GM13977 (cell line): ENCODE results near the gene HES7.
A peak's percentile ranks its signal among the peaks of the same experiment; 100 is the strongest.

Experiments
- DNase-seq: peaks from one replicate; pipeline ENCODE4 v3.0.0; 2012; ENCODE audit warnings: low spot score
- in situ Hi-C: fragments of 300-500 bp; cut with MboI; formaldehyde crosslinking; loops from one replicate; pipeline ENCODE4 v1.12.0; 2022; ENCODE audit warnings: low sequenced_read_pairs, low pct_unique_long_range_greater_than_20kb, mixed read lengths, inconsistent platforms; ENCODE audit not compliant: unreplicated experiment
- TF ChIP-seq, protein P1 (sequence below): IDR thresholded peaks from 2 replicates; pipeline ENCODE4 v1.5.1; 2012; ENCODE audit warnings: mild to moderate bottlenecking, control low read depth; ENCODE audit not compliant: insufficient read depth; ENCODE audit errors: extremely low read depth, missing control alignments

HES7 gene

DNA sequence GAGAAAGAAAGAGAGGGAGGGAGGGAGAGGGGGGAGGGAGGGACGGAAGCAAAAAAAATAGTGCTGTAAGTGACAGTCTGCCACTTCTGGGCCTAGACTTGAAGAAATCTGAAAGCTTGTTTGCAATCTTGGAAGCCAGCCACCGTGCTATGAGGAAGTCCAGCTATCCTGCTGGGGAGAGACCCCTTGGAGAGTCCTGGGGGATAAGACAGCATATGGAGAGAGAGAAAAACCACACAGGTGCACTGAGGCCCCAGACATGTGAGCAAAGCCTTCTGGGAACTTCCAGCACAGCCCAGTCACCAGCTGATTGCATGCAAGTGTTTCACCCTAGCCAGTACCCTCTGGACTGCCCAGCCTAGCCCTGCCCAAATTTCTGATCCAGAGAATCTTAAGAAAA lies 23.8 kb downstream of the HES7 start:
- in situ Hi-C loops = no loop called here
- TF ChIP-seq, protein P1, sequence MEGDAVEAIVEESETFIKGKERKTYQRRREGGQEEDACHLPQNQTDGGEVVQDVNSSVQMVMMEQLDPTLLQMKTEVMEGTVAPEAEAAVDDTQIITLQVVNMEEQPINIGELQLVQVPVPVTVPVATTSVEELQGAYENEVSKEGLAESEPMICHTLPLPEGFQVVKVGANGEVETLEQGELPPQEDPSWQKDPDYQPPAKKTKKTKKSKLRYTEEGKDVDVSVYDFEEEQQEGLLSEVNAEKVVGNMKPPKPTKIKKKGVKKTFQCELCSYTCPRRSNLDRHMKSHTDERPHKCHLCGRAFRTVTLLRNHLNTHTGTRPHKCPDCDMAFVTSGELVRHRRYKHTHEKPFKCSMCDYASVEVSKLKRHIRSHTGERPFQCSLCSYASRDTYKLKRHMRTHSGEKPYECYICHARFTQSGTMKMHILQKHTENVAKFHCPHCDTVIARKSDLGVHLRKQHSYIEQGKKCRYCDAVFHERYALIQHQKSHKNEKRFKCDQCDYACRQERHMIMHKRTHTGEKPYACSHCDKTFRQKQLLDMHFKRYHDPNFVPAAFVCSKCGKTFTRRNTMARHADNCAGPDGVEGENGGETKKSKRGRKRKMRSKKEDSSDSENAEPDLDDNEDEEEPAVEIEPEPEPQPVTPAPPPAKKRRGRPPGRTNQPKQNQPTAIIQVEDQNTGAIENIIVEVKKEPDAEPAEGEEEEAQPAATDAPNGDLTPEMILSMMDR = no peak
- DNase-seq = no peak

DNA sequence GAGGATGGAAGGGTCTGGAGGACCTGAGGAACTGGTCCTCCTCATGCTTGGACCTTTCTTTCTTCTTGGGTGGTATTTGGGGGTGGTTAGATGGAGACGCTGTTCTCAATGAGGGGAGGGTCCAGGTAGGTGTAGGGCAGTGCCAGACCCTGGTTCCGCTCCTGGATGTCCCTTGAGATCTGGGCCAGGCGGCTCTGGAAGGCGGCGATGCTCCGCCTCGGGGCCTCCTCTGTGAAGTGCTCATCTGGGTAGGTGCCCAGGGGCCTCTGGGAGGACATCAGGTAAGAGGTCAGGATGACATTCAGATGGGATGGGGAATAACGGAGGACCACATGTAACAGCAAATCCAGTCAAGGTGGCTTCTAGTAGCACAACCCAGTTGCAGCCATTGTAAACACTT lies 27.4 kb downstream of the HES7 start:
- in situ Hi-C loops = no loop called here
- TF ChIP-seq, protein P1 = no peak
- no peak for DNase-seq

DNA sequence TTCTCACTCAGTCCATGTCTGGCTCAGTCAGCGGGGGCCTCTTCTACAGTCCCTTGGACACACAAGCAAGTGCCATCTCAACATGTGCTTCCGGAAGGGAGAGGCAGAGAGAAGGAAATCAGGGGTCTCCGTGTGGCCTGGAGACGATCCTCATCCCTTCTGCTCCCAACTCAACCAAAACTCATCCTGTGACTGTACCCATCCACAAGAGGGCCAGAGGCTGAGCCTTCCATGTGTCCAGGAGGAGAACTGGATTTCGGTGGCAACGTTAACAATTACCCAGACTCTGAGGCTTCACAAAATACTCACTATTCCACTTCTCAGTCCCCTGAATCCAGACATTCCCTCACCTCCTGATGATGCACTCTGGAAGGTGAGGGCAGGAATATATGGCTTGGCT lies 28.5 kb downstream of the HES7 start:
- TF ChIP-seq, protein P1 = no peak
- DNase-seq = no peak
- in situ Hi-C loops = no loop called here

DNA sequence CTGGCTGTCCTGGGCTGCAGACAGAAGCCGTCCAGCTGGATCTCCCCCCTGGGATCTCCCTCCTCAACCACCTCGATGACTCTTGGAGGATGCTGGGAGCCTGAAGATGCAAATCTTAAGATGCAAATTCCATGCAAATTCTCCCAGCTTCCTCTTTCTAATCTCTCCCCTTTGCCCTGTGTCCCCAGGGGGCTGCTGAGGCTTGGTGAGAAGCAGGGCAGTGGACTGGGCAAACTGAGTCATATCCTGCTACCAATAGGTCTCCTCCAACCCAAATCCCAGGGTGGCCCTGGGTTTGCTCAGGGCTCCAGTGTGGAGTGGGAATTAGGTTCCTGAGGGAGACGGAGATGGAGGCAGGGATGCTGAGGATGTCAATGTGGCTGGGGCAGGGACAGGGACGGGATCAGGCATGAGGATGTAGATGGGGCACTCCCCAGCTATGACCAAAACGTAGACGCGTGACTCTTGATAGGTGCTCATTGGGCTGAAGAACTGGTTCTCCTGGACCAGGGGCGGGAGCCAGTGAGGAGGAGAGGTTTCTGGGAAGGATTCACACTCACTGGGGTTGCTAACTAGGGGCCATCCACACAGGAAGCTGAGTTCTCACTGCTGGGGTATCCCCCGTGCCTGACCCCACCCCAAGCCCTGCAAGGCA lies 32.7 kb downstream of the HES7 start:
- DNase-seq = peak; percentile 74
- in situ Hi-C loops = no loop called here
- TF ChIP-seq, protein P1 = no peak

DNA sequence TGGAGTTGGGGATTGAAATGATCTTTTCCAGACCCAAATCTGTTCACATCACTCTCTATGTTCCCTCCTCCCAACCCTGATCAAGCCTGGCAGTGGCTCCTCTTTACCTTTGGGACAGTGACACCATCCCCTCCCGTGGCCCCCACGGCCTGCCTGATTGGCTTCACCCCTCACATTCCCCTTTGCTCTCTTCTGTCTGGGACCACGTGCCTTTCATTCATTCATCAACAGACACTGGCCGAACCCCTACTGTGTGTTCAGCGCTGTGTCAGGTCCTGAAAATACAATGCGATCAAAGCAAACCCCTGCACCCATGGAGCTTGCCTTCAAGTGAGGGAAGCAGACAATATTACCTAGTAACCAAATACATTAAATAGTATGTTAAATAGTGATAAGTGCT lies 34.2 kb downstream of the HES7 start:
- TF ChIP-seq, protein P1 = no peak
- in situ Hi-C loops = no loop called here

DNA sequence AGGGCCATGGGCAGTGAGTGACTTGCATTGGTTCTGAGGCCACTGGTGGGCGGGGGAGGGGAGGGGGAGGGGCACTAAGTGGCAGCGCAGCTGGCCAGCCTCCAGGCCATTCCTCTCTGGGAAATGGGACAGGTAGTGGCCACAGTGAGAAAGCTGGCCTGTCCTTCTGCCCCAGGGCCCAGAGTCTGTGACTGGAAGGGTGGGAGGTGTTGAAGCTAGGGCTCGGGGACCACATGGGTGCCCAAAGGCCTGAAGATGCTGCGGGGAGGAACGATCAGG lies 36.0 kb downstream of the HES7 start:
- in situ Hi-C loops = no loop called here
- DNase-seq = no peak
- TF ChIP-seq, protein P1 = no peak

More for the DNA sequence above, 34.2 kb downstream of the HES7 start:
- no peak for DNase-seq
